Right renal cortex interstitium (tissue), 3 donors: ENCODE measurements around the gene MYLK4. TPM values are rescaled to one million over a fixed set of nuclear protein-coding genes. Genes with fewer than 3 reads are reported as not detected.

Experiments
- DNase-seq, 3 donors: peaks; one replicate each; pipeline ENCODE4 v3.0.0-alpha.2; 2013; ENCODE audit warnings: low read depth in 3 of 3, low spot score in 2 of 3
- polyA plus RNA-seq, 3 donors: library from polyadenylated mRNA; unstranded; fragments of 120-200 nt; gene quantifications; one replicate each; pipeline ENCODE4 v1.2.1, GENCODE V29; 2013; ENCODE audit not compliant: insufficient read length in 3 of 3

MYLK4 gene
- polyA plus RNA-seq, 3 donors: 0.96 to 1.7 (median 1.3) TPM

DNA sequence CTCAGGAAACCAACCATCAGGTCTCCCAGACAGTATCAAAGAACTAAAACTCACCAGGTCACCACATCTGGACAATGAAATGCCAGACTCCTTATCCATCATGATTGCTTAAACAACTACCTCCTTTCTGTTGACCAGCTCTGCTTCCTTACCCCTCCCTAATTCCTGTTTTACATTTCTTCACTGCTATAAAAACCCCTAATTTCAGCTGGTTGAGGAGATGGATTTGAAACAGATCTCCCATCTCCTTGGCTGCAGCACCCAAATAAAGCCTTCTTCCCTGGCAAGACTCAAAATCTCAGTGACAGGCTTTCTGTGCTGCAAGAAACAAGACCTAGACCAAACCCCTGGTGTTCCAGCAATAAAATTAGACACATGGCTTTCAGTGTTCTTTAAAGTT lies 40.3 kb downstream of the MYLK4 start:
- DNase-seq: no peak

DNA sequence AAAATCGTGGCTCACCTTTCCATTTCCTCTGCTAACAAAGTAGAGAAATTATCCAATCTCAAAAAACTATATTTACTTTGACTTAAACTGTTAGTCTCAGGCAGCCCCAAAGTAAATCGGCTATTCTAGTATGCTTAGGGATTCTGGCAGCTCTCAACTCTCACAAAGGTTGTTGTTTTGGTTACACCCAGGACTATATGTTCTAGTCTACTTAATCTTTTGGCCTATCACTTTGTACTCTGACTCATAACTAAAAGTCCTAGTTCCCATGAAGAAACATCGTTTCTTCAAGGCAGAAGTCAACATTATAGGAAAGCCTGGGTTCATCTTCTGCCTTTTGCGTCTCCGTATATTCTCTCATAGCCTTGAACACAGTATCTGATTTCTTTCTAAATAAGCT lies 42.3 kb downstream of the MYLK4 start:
- DNase-seq: no peak

GRCh38 chr6:2706558-2706957 lies 44.2 kb downstream of the MYLK4 start:
- DNase-seq: no peak

DNA sequence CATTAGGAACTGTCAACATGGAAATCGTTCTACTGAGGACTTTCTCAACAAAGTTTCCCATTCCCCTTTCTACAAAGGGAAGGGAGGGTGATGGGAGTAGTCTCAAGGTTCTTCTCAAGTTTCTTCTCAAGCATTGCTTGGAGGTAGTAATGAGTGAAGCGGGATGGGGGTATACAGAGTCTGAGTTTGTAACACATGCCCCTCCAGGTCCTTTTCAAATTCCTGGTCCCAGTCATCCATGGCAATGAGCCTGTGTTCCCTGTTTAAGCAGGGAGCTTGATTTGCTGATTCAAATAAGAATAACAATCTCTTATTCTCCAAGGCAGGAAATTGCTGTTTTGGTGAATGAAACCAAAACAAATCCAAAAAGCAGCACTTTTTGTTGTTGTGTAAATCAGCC lies 45.5 kb downstream of the MYLK4 start:
- DNase-seq: no peak

- DNase-seq: no peak
Observed at GRCh38 chr6:2697291-2697690, 53.4 kb downstream of the MYLK4 start.

DNA sequence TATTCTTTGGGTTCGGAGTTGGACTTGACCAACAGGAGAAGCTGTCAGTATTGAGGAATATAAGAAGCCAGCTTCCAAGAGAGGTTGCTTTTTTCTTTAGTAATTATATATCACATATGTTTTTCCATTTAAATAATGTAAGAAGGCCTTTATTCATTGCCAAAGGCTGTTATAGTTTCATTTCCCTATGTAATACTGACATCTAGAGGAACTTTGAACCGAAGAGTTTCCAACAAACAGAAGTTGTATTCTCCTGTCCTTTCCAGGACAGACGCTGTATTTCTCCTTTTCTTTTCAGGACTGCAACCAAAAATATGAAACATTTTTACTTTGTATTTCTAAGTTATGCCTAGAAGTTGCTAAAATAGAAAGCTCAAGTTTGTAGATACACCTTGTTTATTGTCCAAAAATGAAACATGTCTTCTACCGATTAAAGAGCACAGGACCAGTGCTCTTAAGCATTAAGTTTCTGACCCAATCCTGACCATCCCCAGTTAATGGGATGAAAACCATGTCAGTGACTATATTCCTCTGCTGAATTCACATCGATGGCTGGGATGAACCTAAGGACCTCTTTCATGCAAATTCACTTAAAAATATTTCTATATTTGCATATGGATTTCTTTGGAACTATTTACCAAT lies 55.1 kb downstream of the MYLK4 start:
- peak in 1 of 3 donors; percentile 31 for DNase-seq

- DNase-seq: no peak
Observed at GRCh38 chr6:2693231-2693630, 57.5 kb downstream of the MYLK4 start.

DNA sequence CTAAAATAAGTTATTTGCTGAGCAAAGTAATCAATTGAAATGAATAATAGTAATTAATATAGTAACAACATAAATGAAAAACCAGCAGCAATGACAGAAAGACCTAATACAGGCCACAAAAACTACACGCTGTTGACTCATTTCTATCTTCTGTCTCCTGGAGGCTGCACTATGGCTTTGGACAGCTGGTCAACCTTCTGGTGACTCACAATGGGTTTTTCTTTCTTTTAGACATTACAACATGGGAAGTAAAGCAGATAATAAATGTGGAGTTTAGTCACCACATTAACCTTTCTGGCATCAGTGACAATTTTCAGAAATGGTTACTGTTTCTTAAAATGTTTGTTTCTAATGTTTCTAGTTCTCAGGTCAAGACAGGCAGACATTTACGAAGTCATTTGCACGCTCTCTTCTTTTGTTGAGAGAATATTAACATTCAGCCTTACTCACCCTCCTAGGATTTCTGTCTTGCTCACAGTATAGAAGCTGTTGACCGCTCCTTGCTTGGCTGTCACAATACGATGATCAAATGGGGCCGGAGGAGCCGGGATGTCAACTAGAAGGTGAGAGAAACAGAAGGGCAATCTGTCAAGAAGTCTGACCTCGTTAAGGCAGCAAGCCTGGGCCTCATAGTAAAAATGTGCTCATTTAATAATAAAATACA lies 62.2 kb downstream of the MYLK4 start:
- DNase-seq: no peak

GRCh38 chr6:2687456-2687855 lies 63.3 kb downstream of the MYLK4 start:
- DNase-seq: no peak

DNA sequence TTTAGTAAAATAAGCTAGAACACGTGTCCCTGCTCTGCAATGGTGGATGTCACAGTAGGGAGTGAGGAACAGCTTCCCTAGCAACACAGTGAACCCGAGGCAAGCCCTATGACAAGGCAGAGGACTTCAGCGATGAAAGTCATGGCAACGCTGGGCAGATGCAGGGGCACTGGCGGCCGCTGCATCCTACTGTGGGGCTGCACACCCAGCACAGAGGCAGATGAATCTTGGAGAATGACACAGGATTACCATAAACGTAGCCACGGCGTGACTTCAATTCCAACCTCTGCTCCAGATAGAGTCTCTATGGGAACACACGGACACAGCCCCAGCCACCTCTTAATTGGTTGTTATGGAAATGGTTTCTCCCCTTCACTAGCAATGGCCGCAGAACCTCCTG lies 64.2 kb downstream of the MYLK4 start:
- DNase-seq: no peak

- no peak for DNase-seq
Observed at GRCh38 chr6:2684766-2685754, 65.7 kb downstream of the MYLK4 start.

DNA sequence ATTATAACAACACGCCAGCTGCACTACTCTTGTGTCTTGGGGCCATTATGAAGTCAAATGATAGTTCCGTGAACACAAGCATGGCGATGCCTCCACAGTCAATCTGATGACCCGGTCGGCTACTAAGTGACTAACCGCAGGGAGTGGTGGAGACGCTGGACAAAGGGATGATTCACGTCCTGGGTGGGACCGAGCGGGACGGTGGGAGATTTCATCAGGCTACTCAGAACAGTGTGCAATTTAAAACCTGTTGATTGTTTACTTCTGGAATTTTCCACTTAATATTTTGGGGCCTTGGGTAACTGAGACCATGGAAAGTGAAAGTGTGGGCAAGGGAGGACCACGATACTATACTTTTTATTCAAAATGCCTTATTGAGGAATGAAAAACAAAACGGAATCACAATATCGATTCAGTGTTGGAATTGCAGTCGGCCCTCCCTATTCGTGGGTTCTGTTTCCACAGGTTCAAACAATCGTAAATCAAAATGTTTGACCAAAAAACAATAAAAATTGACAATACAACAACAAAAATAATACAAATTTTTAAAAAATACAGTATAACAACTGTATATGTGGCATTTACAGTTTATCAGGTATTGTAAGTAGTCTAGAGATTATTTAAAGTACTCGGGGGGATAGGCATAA lies 66.5 kb downstream of the MYLK4 start:
- no peak for DNase-seq

DNA sequence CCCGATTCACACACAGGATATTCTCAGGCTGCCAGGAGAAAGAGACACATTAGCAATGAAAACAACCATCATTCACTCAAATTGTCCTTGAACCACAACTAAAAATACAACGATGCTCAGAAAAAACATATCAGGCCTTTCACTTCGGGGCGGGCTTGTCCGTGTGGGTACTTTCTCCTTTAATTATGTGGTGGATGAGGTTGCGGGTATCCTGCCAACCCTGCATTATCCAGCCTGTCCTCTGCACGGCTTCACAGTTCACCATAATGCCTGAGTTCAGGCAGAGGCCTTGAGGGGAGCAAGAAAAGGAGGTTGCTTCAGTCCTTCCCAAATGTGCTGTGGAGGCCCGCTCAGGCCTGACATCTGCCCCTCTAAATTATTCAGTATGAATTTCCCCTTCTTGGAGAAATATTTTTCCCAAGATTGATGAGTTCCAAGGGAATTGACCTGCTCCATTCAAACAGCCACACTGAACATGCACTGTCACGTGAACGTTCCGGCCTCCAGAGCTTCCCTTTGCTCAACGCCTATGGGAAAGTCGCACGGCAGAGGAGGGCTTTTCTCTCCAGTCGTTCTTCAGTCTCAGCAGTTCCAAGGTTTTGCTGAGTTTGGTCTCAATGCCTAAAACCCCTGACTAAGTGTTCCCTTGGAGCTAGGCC lies 70.3 kb downstream of the MYLK4 start:
- DNase-seq: no peak

GRCh38 chr6:2677080-2677593 lies 73.6 kb downstream of the MYLK4 start:
- DNase-seq: no peak

GRCh38 chr6:2676048-2676447 lies 74.7 kb downstream of the MYLK4 start:
- no peak for DNase-seq

DNA sequence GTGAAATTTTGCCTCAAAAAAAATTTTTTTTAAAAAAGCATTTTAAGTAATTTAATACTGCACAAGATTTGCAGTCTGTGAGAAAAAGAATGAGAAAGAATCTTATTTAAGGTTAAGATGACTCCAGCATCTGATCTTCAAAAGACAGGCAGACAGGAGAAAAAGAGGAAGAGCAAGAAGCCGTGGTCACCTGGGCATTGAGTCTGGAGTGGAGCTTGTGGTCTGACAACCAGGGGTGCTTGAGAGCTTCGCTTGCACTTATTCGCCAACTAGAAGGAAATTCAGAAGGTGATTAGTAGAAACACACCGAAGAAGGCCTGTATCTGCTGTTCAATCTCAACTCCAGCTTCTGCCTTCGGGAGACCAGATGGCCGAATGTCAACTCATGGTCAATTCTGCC lies 75.9 kb downstream of the MYLK4 start:
- no peak for DNase-seq

DNA sequence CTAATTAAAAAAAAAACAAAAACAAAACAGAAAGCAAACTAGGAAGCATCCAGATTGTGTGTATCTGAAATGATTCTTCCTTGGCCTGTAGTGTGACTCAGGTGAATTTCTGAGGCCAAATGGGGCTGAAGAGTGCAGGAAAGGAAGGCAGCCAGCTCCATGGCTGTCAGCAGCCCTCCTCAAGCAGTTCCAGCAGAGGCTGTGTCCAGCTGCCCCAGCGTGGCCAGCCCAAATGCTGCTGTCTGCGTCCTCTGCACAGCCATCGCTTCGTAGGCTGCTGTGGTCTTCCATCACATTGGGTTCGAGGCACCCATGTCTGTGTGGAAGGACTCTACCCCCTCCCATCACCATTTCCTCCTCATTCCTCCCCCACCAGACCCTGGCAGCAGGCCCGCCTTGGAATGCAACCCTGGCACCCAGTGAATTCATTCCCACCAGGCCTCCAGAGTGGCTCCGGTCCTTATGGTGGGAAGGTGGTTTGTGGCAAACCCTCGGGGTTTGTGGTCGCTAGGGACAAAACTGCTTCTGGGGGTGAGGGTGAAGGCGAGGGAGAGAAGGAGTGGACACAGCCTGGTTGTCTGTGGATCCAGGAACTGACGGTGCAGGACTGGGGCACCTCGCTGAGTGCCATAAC lies 81.5 kb downstream of the MYLK4 start:
- no peak for DNase-seq

DNA sequence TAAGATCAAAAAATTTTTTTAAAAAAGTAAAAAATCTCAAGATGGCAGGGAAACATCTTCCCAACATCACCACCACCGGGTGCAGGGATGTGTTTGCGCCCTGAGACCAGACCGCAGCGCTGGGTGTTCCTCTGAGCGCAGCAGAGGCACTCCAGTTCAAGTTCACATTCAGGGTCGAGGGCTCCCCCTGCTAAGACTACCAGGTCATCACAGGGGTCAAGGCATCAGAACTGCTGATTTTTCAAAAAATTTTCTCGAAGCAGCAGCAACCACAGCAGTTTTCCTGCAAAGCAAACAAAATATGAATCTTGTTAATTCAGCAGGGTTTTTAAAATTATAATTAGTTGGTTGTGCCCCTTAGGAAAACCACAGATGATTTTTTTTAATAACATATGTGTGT lies 83.1 kb downstream of the MYLK4 start:
- no peak for DNase-seq

DNA sequence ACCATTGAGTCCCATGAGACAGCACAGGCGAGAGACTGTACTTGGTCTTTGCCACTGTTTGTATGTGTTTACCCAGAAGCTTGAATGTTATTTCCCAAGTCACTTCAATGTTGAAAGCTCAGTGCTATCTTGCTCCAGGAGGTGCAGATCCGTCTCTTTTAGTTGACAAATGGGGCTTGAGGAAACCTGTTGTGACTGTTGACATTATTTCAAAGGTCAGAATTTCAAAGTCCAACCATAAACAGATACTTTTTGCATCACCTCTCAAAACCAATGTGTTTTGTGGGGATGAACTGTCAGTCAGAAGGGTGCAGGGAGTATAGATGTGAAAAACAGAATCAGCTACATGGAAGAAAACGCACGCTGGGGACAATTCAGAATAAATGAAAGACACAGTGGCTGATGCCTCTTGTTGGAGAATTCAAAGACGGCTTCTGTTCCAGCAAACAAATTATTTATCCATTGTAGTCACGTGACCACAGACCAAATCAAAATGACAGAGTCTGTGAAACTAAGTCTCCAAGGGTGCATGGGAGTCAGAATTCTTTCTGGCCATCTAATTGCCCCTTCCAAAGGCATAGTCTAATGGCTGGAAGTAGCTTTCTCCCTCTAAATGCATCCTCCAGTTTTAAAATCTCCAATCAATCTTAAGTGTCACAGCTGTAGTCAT lies 83.7 kb downstream of the MYLK4 start:
- no peak for DNase-seq
